HG03575 (cell line): ENCODE data around the gene CCDC87.
A peak's percentile ranks its signal among the peaks of the same experiment; 100 is the strongest.
"Not testable (repeated sequence)": the region's sequence is repeated elsewhere in the genome, so short reads cannot be mapped to it uniquely, and the experiment has no call there.

Source experiments
- ATAC-seq: cut with Tn5 transposase; IDR thresholded peaks from one replicate; pipeline ENCODE4 v1.9.1; 2021; ENCODE audit not compliant: unreplicated experiment, insufficient number of reproducible peaks, low FRiP score; ENCODE audit errors: extremely low read depth

CCDC87 gene

GRCh38 chr11:66561178-66561974, 31.5 kb downstream of the CCDC87 start:
- ATAC-seq = no peak

GRCh38 chr11:66559866-66560676, 32.8 kb downstream of the CCDC87 start:
- ATAC-seq = no peak

GRCh38 chr11:66559142-66559865, 33.6 kb downstream of the CCDC87 start:
- ATAC-seq = no peak

- no peak for ATAC-seq
Observed at GRCh38 chr11:66557733-66558326, 35.0 kb downstream of the CCDC87 start.

- ATAC-seq = no peak
Observed at GRCh38 chr11:66556086-66556485, 36.8 kb downstream of the CCDC87 start.

- ATAC-seq = no peak
Observed at GRCh38 chr11:66555416-66555815, 37.4 kb downstream of the CCDC87 start.

GRCh38 chr11:66554602-66555001, 38.3 kb downstream of the CCDC87 start:
- no peak for ATAC-seq

GRCh38 chr11:66550887-66551286, 42.0 kb downstream of the CCDC87 start:
- no peak for ATAC-seq

GRCh38 chr11:66549696-66550095, 43.2 kb downstream of the CCDC87 start:
- no peak for ATAC-seq

- ATAC-seq = no peak
Observed at GRCh38 chr11:66548774-66549630, 43.9 kb downstream of the CCDC87 start.

- no peak for ATAC-seq
Observed at GRCh38 chr11:66548041-66548440, 44.8 kb downstream of the CCDC87 start.

- no peak for ATAC-seq
Observed at GRCh38 chr11:66547662-66548009, 45.2 kb downstream of the CCDC87 start.

- ATAC-seq = no peak
Observed at GRCh38 chr11:66546966-66547661, 45.7 kb downstream of the CCDC87 start.

- ATAC-seq = no peak
Observed at GRCh38 chr11:66546368-66546965, 46.4 kb downstream of the CCDC87 start, which contains the start of gene ACTN3. ACTN3 (plus strand) TSS chr11:66546903; CDS start chr11:66546938, 35 bp downstream.

- peak; percentile 50 for ATAC-seq
Observed at GRCh38 chr11:66545701-66546367, 47.0 kb downstream of the CCDC87 start, which contains the start of gene ZDHHC24. ZDHHC24 (minus strand) TSS chr11:66546048; CDS start chr11:66546003, 45 bp downstream.

GRCh38 chr11:66544952-66545351, 47.9 kb downstream of the CCDC87 start:
- ATAC-seq = not testable (repeated sequence)
